ENCODE measurements around the gene UBQLNL. TPM values are rescaled to one million over a fixed set of nuclear protein-coding genes. Genes with fewer than 3 reads are reported as not detected.

UBQLNL gene
- total RNA-seq, 1 donor from 2014 or later = 0.17 TPM

- intact Hi-C loops (cut with micrococcal nuclease) = no loop called here
- ATAC-seq = no peak
- no peak for DNase-seq
Measured at GRCh38 chr11:5508605-5509004, 7.9 kb downstream of the UBQLNL start.

GRCh38 chr11:5507933-5508305 lies 8.6 kb downstream of the UBQLNL start:
- intact Hi-C loops (cut with micrococcal nuclease) = no loop called here
- no peak for DNase-seq

GRCh38 chr11:5507177-5507932 lies 9.1 kb downstream of the UBQLNL start:
- intact Hi-C loops (cut with micrococcal nuclease) = no loop called here
- no peak for ATAC-seq
- DNase-seq = no peak

More at GRCh38 chr11:5507933-5508305, 8.6 kb downstream of the UBQLNL start:
- ATAC-seq = no peak

- no peak for ATAC-seq
- DNase-seq = no peak
- intact Hi-C loops (cut with micrococcal nuclease) = no loop called here
Measured at GRCh38 chr11:5505363-5506048, 11.0 kb downstream of the UBQLNL start.

- intact Hi-C loops (cut with micrococcal nuclease) = no loop called here
- DNase-seq (no peak), ATAC-seq (no peak)
Measured at GRCh38 chr11:5504403-5504921, 12.0 kb downstream of the UBQLNL start.

- no peak for ATAC-seq
- no peak for DNase-seq
- intact Hi-C loops (cut with micrococcal nuclease) = no loop called here
Measured at GRCh38 chr11:5500393-5500801, 16.1 kb downstream of the UBQLNL start.

GRCh38 chr11:5499671-5500070 lies 16.8 kb downstream of the UBQLNL start:
- ATAC-seq = no peak
- intact Hi-C loops (cut with micrococcal nuclease) = no loop called here
- DNase-seq = no peak

GRCh38 chr11:5489576-5490357 lies 26.7 kb downstream of the UBQLNL start:
- DNase-seq = no peak
- intact Hi-C loops (cut with micrococcal nuclease) = no loop called here
- no peak for ATAC-seq

- intact Hi-C loops (cut with micrococcal nuclease) = no loop called here
- DNase-seq = no peak
- ATAC-seq = no peak
Measured at GRCh38 chr11:5488798-5489399, 27.6 kb downstream of the UBQLNL start.

GRCh38 chr11:5488385-5488784 lies 28.1 kb downstream of the UBQLNL start, which contains the start of gene OR52D1:
TSS of gene OR52D1 (plus strand) at chr11:5488685. CDS start at chr11:5488707, 22 bp downstream.
- intact Hi-C loops (cut with micrococcal nuclease) = no loop called here
- no peak for ATAC-seq
- DNase-seq = no peak

GRCh38 chr11:5486421-5486820 lies 30.1 kb downstream of the UBQLNL start:
- no peak for DNase-seq
- intact Hi-C loops (cut with micrococcal nuclease) = no loop called here
- ATAC-seq = no peak

GRCh38 chr11:5486003-5486402 lies 30.5 kb downstream of the UBQLNL start:
- no peak for DNase-seq
- ATAC-seq = no peak
- intact Hi-C loops (cut with micrococcal nuclease) = no loop called here

- ATAC-seq = peak; percentile 38
- intact Hi-C loops (cut with micrococcal nuclease) = loop anchor here (2.0 kb wide), 1 partner anchor 334 kb away; no protein-coding TSS in a partner anchor
- DNase-seq = no peak
Measured at GRCh38 chr11:5476186-5476819, 40.2 kb downstream of the UBQLNL start.

- DNase-seq (no peak), ATAC-seq (no peak)
- intact Hi-C loops (cut with micrococcal nuclease) = no loop called here
Measured at GRCh38 chr11:5473921-5474320, 42.6 kb downstream of the UBQLNL start.

GRCh38 chr11:5467527-5467926 lies 49.0 kb downstream of the UBQLNL start:
- intact Hi-C loops (cut with micrococcal nuclease) = no loop called here
- no peak for ATAC-seq
- no peak for DNase-seq
